Upper lobe of right lung (tissue), 1 donor: ENCODE measurements around the gene DHRS2. TPM values are rescaled to one million over a fixed set of nuclear protein-coding genes. Genes with fewer than 3 reads are reported as not detected.

ENCODE experiments used
- ATAC-seq: fragments of 200-7000 bp; cut with Tn5 transposase; one replicate; pipeline ENCODE4 v1.9.1; 2020; ENCODE audit warnings: mild to moderate bottlenecking, moderate library complexity
- DNase-seq: peaks from one replicate; pipeline ENCODE4 v3.0.0-alpha.2; 2020
- H3K27ac ChIP-seq: fragments of 200-600 bp; one replicate; pipeline ENCODE4 v1.8.0; 2022
- H3K27me3 ChIP-seq: fragments of 200-600 bp; one replicate; pipeline ENCODE4 v1.8.0; 2022; ENCODE audit warnings: mild to moderate bottlenecking
- H3K36me3 ChIP-seq: fragments of 200-600 bp; one replicate; pipeline ENCODE4 v1.8.0; 2022
- H3K4me1 ChIP-seq: fragments of 200-600 bp; one replicate; pipeline ENCODE4 v1.8.0; 2022
- H3K4me3 ChIP-seq: fragments of 200-600 bp; one replicate; pipeline ENCODE4 v1.8.0; 2022; ENCODE audit warnings: mild to moderate bottlenecking
- H3K9me3 ChIP-seq: fragments of 200-600 bp; one replicate; pipeline ENCODE4 v1.8.0; 2022
- CTCF ChIP-seq: fragments of 200-600 bp; IDR thresholded peaks from one replicate; pipeline ENCODE4 v1.8.0; 2022; ENCODE audit warnings: antibody characterized with exemption
- intact Hi-C: fragments of 100-400 bp; cut with DNase I; formaldehyde crosslinking; loops from one replicate; pipeline ENCODE4 v1.11.0; 2022
- total RNA-seq: library from RNA; stranded (reverse); fragmentation: NEBNext Ultra II Directional; extraction: Animal tissue kit (Norgen Biotek cat#: 25700); gene quantifications from one replicate; pipeline ENCODE4 v1.2.1, GENCODE V29; 2021
- donor health status: DM: no; HTN: yes; CAD: no; lungs with severe emphysema.

DHRS2 gene
- total RNA-seq, 1 donor from 2014 or later: 0.61 TPM

- Histone ChIP-seq H3K27ac (peak overlapping the region; percentile 11), H3K9me3 (no peaks in the 10 kb centered on the region), H3K4me3 (peak overlapping the region; percentile 16), H3K4me1 (no peaks in the 10 kb centered on the region), H3K27me3 (no peaks in the 10 kb centered on the region), H3K36me3 (no peaks in the 10 kb centered on the region)
- DNase-seq (no peak), ATAC-seq (no peak)
- TF ChIP-seq CTCF: no peak
- intact Hi-C loops: no loop called here
Observed at GRCh38 chr14:23614395-23614828, 21.8 kb upstream of the DHRS2 start.

- intact Hi-C loops: no loop called here
Observed at GRCh38 chr14:23615856-23616255, 20.3 kb upstream of the DHRS2 start.

GRCh38 chr14:23617539-23617938 lies 18.6 kb upstream of the DHRS2 start:
- Histone ChIP-seq H3K36me3 (no peaks in the 10 kb centered on the region), H3K27me3 (no peaks in the 10 kb centered on the region), H3K27ac (no peak overlapping the region), H3K9me3 (no peaks in the 10 kb centered on the region), H3K4me3 (no peak overlapping the region), H3K4me1 (peaks cover 2% of the 10 kb centered on the region)
- TF ChIP-seq CTCF: no peak
- intact Hi-C loops: no loop called here
- ATAC-seq (no peak), DNase-seq (no peak)

More at GRCh38 chr14:23615856-23616255, 20.3 kb upstream of the DHRS2 start:
- no peaks in the 10 kb centered on the region for H3K36me3 ChIP-seq
- no peaks in the 10 kb centered on the region for H3K27me3 ChIP-seq
- no peak for TF ChIP-seq CTCF
- no peak overlapping the region for H3K4me3 ChIP-seq
- DNase-seq (no peak), ATAC-seq (no peak)
- no peaks in the 10 kb centered on the region for H3K4me1 ChIP-seq
- no peak overlapping the region for H3K27ac ChIP-seq
- no peaks in the 10 kb centered on the region for H3K9me3 ChIP-seq

GRCh38 chr14:23618415-23618988 lies 17.7 kb upstream of the DHRS2 start:
- H3K36me3 ChIP-seq: no peaks in the 10 kb centered on the region
- DNase-seq: no peak
- no peaks in the 10 kb centered on the region for H3K9me3 ChIP-seq
- intact Hi-C loops: no loop called here
- no peak overlapping the region for H3K4me3 ChIP-seq
- ATAC-seq: peak; percentile 20
- H3K27ac ChIP-seq: no peak overlapping the region
- H3K27me3 ChIP-seq: no peaks in the 10 kb centered on the region
- peaks cover 2% of the 10 kb centered on the region for H3K4me1 ChIP-seq
- TF ChIP-seq CTCF: no peak

- Histone ChIP-seq H3K36me3 (no peaks in the 10 kb centered on the region), H3K4me3 (no peak overlapping the region), H3K9me3 (no peaks in the 10 kb centered on the region), H3K27ac (no peak overlapping the region), H3K27me3 (no peaks in the 10 kb centered on the region), H3K4me1 (peaks cover 2% of the 10 kb centered on the region)
- intact Hi-C loops: no loop called here
- ATAC-seq (peak; percentile 53), DNase-seq (no peak)
- TF ChIP-seq CTCF: no peak
Observed at GRCh38 chr14:23620177-23620702, 15.9 kb upstream of the DHRS2 start.
